22Rv1 (cell line): Measurements from ENCODE around the gene RXFP2.

Source experiments
- ZFX ChIP-seq: fragments of 450-650 bp; IDR thresholded peaks from 2 replicates; pipeline ENCODE4 v1.6.1; 2017; ENCODE audit warnings: antibody characterized with exemption, borderline replicate concordance
- TF ChIP-seq, protein P1 (sequence below): fragments of 450-650 bp; IDR thresholded peaks from 2 replicates; pipeline ENCODE4 v1.5.1; 2017; ENCODE audit warnings: mild to moderate bottlenecking

DNA sequence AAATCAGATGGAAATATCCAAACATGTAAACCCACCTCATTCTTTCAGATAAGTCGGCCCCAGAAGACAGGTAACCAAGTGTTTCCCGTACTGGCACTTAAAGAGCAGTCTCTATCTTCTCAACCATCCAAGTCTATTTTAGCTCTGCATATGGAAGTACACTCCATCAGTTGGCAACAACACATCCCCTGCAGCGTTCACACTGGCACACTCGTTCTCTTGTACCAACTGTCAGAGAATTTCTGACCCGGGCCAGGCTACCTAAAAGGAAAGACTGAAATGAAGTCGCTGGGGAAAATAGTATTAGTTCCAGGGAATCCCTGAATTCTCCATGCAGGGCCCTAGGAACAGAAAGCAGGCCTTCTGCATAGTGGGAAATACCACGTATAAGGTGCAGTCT lies 109.3 kb downstream of the RXFP2 start:
- TF ChIP-seq, protein P1, sequence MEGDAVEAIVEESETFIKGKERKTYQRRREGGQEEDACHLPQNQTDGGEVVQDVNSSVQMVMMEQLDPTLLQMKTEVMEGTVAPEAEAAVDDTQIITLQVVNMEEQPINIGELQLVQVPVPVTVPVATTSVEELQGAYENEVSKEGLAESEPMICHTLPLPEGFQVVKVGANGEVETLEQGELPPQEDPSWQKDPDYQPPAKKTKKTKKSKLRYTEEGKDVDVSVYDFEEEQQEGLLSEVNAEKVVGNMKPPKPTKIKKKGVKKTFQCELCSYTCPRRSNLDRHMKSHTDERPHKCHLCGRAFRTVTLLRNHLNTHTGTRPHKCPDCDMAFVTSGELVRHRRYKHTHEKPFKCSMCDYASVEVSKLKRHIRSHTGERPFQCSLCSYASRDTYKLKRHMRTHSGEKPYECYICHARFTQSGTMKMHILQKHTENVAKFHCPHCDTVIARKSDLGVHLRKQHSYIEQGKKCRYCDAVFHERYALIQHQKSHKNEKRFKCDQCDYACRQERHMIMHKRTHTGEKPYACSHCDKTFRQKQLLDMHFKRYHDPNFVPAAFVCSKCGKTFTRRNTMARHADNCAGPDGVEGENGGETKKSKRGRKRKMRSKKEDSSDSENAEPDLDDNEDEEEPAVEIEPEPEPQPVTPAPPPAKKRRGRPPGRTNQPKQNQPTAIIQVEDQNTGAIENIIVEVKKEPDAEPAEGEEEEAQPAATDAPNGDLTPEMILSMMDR, result no peak
- no peak for TF ChIP-seq ZFX
